ENCODE measurements around the gene OPCML. TPM values are rescaled to one million over a fixed set of nuclear protein-coding genes. Genes with fewer than 3 reads are reported as not detected.

Gene OPCML
- total RNA-seq, 1 experiment from 2014 or later = 0.07 TPM

- in situ Hi-C loops (cut with HindIII; ENCODE audit: low pct_unique_long_range_greater_than_20kb, low sequenced_read_pairs) = no loop called here
- DNase-seq (ENCODE audit: low read depth) = no peak
Measured at GRCh38 chr11:133508468-133508867, 23.8 kb downstream of the OPCML start.

GRCh38 chr11:133507185-133507584 is 25.1 kb downstream of the OPCML start:
- no peak for DNase-seq (ENCODE audit: low read depth)
- in situ Hi-C loops (cut with HindIII; ENCODE audit: low pct_unique_long_range_greater_than_20kb, low sequenced_read_pairs) = no loop called here

GRCh38 chr11:133506551-133507094 is 25.7 kb downstream of the OPCML start:
- DNase-seq (ENCODE audit: low read depth) = no peak
- in situ Hi-C loops (cut with HindIII; ENCODE audit: low pct_unique_long_range_greater_than_20kb, low sequenced_read_pairs) = no loop called here

- in situ Hi-C loops (cut with HindIII; ENCODE audit: low pct_unique_long_range_greater_than_20kb, low sequenced_read_pairs) = no loop called here
- no peak for DNase-seq (ENCODE audit: low read depth)
Measured at GRCh38 chr11:133506023-133506422, 26.3 kb downstream of the OPCML start.

GRCh38 chr11:133504906-133505305 is 27.4 kb downstream of the OPCML start:
- no peak for DNase-seq (ENCODE audit: low read depth)
- in situ Hi-C loops (cut with HindIII; ENCODE audit: low pct_unique_long_range_greater_than_20kb, low sequenced_read_pairs) = no loop called here

GRCh38 chr11:133503776-133504175 is 28.5 kb downstream of the OPCML start:
- in situ Hi-C loops (cut with HindIII; ENCODE audit: low pct_unique_long_range_greater_than_20kb, low sequenced_read_pairs) = no loop called here
- no peak for DNase-seq (ENCODE audit: low read depth)

GRCh38 chr11:133503236-133503635 is 29.1 kb downstream of the OPCML start:
- in situ Hi-C loops (cut with HindIII; ENCODE audit: low pct_unique_long_range_greater_than_20kb, low sequenced_read_pairs) = no loop called here
- no peak for DNase-seq (ENCODE audit: low read depth)

GRCh38 chr11:133501643-133502539 is 30.4 kb downstream of the OPCML start:
- in situ Hi-C loops (cut with HindIII; ENCODE audit: low pct_unique_long_range_greater_than_20kb, low sequenced_read_pairs) = no loop called here
- no peak for DNase-seq (ENCODE audit: low read depth)

- in situ Hi-C loops (cut with HindIII; ENCODE audit: low pct_unique_long_range_greater_than_20kb, low sequenced_read_pairs) = no loop called here
- no peak for DNase-seq (ENCODE audit: low read depth)
Measured at GRCh38 chr11:133500936-133501335, 31.4 kb downstream of the OPCML start.

- in situ Hi-C loops (cut with HindIII; ENCODE audit: low pct_unique_long_range_greater_than_20kb, low sequenced_read_pairs) = no loop called here
- DNase-seq (ENCODE audit: low read depth) = no peak
Measured at GRCh38 chr11:133500435-133500834, 31.9 kb downstream of the OPCML start.

GRCh38 chr11:133498969-133499368 is 33.3 kb downstream of the OPCML start:
- in situ Hi-C loops (cut with HindIII; ENCODE audit: low pct_unique_long_range_greater_than_20kb, low sequenced_read_pairs) = no loop called here
- DNase-seq (ENCODE audit: low read depth) = no peak

- in situ Hi-C loops (cut with HindIII; ENCODE audit: low pct_unique_long_range_greater_than_20kb, low sequenced_read_pairs) = no loop called here
- no peak for DNase-seq (ENCODE audit: low read depth)
Measured at GRCh38 chr11:133497477-133498140, 34.7 kb downstream of the OPCML start.

- in situ Hi-C loops (cut with HindIII; ENCODE audit: low pct_unique_long_range_greater_than_20kb, low sequenced_read_pairs) = no loop called here
- no peak for DNase-seq (ENCODE audit: low read depth)
Measured at GRCh38 chr11:133492895-133493294, 39.4 kb downstream of the OPCML start.

- in situ Hi-C loops (cut with HindIII; ENCODE audit: low pct_unique_long_range_greater_than_20kb, low sequenced_read_pairs) = no loop called here
- DNase-seq (ENCODE audit: low read depth) = no peak
Measured at GRCh38 chr11:133491680-133492383, 40.5 kb downstream of the OPCML start.

GRCh38 chr11:133480722-133481121 is 51.6 kb downstream of the OPCML start:
- no peak for DNase-seq (ENCODE audit: low read depth)
- in situ Hi-C loops (cut with HindIII; ENCODE audit: low pct_unique_long_range_greater_than_20kb, low sequenced_read_pairs) = no loop called here

- no peak for DNase-seq (ENCODE audit: low read depth)
- in situ Hi-C loops (cut with HindIII; ENCODE audit: low pct_unique_long_range_greater_than_20kb, low sequenced_read_pairs) = no loop called here
Measured at GRCh38 chr11:133479209-133479608, 53.1 kb downstream of the OPCML start.

GRCh38 chr11:133477251-133477625 is 55.1 kb downstream of the OPCML start:
- no peak for DNase-seq (ENCODE audit: low read depth)
- in situ Hi-C loops (cut with HindIII; ENCODE audit: low pct_unique_long_range_greater_than_20kb, low sequenced_read_pairs) = no loop called here

- DNase-seq (ENCODE audit: low read depth) = no peak
- in situ Hi-C loops (cut with HindIII; ENCODE audit: low pct_unique_long_range_greater_than_20kb, low sequenced_read_pairs) = no loop called here
Measured at GRCh38 chr11:133476570-133477250, 55.6 kb downstream of the OPCML start.
